Mesendoderm (in vitro differentiated cells): ENCODE results near the gene B4GALT6.
A peak's percentile ranks its signal among the peaks of the same experiment; 100 is the strongest.

Source experiments
- DNase-seq: peaks from one replicate; pipeline ENCODE4 v3.0.0; 2013
- H2AK5ac ChIP-seq: 2 replicates; pipeline ENCODE4 v1.6.1; 2013; ENCODE audit warnings: low read length, inconsistent platforms
- H2BK120ac ChIP-seq: 2 replicates; pipeline ENCODE4 v1.6.1; 2013; ENCODE audit warnings: low read depth, mild to moderate bottlenecking, low read length, moderate library complexity, mixed read lengths
- H2BK15ac ChIP-seq: replicated peaks from 2 replicates; pipeline ENCODE4 v1.6.1; 2013; ENCODE audit warnings: low read depth, mild to moderate bottlenecking, moderate library complexity
- H2BK5ac ChIP-seq: 2 replicates; pipeline ENCODE4 v1.6.1; 2013; ENCODE audit warnings: low read length, inconsistent platforms
- H3K18ac ChIP-seq: 2 replicates; pipeline ENCODE4 v1.6.1; 2013; ENCODE audit warnings: mild to moderate bottlenecking, low read length, mixed read lengths
- H3K23ac ChIP-seq: one replicate; pipeline ENCODE4 v1.6.1; 2013; ENCODE audit warnings: low read length
- H3K27ac ChIP-seq: 2 replicates; pipeline ENCODE4 v1.5.1; 2013; ENCODE audit warnings: low read depth, mild to moderate bottlenecking, inconsistent platforms, low read length, moderate library complexity
- H3K27me3 ChIP-seq: 2 replicates; pipeline ENCODE4 v1.6.1; 2013; ENCODE audit warnings: low read length, control low read depth, mild to moderate bottlenecking, inconsistent platforms; ENCODE audit not compliant: insufficient read depth, poor library complexity
- H3K36me3 ChIP-seq: 2 replicates; pipeline ENCODE4 v1.6.1; 2013; ENCODE audit warnings: low read length, inconsistent platforms; ENCODE audit not compliant: control insufficient read depth, insufficient read depth
- H3K4ac ChIP-seq: one replicate; pipeline ENCODE4 v1.6.1; 2013; ENCODE audit warnings: low read depth, mild to moderate bottlenecking, low read length, moderate library complexity
- H3K4me1 ChIP-seq: 2 replicates; pipeline ENCODE4 v1.6.1; 2013; ENCODE audit warnings: low read depth, low read length, inconsistent platforms; ENCODE audit not compliant: control insufficient read depth
- H3K4me2 ChIP-seq: 2 replicates; pipeline ENCODE4 v1.6.1; 2013; ENCODE audit warnings: low read length
- H3K4me3 ChIP-seq: 2 replicates; pipeline ENCODE4 v1.5.1; 2013; ENCODE audit warnings: mild to moderate bottlenecking, low read length
- H3K56ac ChIP-seq: one replicate; pipeline ENCODE4 v1.6.1; 2013; ENCODE audit warnings: low read length
- H3K79me1 ChIP-seq: 2 replicates; pipeline ENCODE4 v1.6.1; 2013; ENCODE audit warnings: low read length, inconsistent platforms
- H3K79me2 ChIP-seq: 2 replicates; pipeline ENCODE4 v1.6.1; 2013; ENCODE audit warnings: mild to moderate bottlenecking, low read length; ENCODE audit not compliant: control insufficient read depth, insufficient read depth
- H3K9ac ChIP-seq: 2 replicates; pipeline ENCODE4 v1.6.1; 2013; ENCODE audit warnings: low read length, inconsistent platforms
- H4K5ac ChIP-seq: one replicate; pipeline ENCODE4 v1.6.1; 2013; ENCODE audit warnings: low read length
- H4K8ac ChIP-seq: one replicate; pipeline ENCODE4 v1.6.1; 2013; ENCODE audit warnings: low read depth, mild to moderate bottlenecking, control low read depth, low read length, moderate library complexity
- whole genome bisulfite sequencing: extraction: QIAGEN DNeasy Blood & Tissue Kit; methylation state at CpG from one replicate; pipeline ENCODE4 v1.1.7; 2013; ENCODE audit warnings: low lambda C conversion rate, missing lambda C conversion rate; ENCODE audit not compliant: insufficient coverage; ENCODE audit errors: extremely low coverage; 5-methylcytosine and 5-hydroxymethylcytosine counted together

B4GALT6 gene

DNA sequence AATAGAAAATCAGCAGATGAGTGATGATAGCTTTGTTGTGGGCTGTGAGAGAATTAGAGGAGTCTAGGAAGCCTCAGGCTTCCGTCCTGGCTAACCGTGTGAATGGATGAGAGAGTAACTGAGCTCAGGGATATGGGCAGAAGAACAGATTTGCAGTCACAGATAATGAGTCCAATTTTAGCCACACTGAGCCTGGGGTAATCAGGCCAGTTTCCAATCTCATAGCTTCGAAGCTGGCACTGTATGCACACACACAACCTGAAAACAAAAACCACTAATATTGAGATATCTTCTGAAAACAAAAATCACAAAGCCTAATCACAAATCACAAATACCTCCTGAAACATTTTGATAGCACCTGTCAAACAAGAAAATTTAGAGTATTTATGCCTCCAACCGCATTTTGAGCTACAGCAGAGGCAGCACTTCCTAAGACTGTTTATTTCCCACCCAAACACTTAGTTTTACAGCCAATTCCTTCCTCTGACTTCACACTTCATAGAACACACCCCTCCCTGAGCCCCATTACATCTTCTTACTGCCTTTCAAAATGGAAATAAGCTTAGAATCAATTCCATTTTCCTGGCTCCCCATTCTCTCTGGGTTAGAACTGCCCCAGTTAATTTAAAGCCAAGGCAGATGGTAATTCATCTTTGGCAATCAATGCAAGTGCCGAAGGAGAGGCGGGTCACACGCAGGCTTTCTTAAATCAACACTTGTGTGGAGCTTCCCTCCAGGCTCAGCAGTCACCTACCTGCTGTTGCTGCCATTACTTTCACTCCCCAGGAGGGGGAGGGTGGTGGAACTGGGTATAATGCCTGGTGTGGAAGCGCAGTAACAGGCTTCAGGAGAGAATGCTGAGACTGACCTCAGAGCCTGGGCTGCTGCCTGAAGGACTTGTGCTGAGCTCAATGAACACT is 73.8 kb downstream of the B4GALT6 start:
- peak; percentile 93 for DNase-seq
- Histone ChIP-seq H3K4ac (no peak overlapping the region), H3K79me2 (no peaks in the 10 kb centered on the region), H3K9ac (no peak overlapping the region), H3K27me3 (no peaks in the 10 kb centered on the region), H3K4me1 (peaks cover 10% of the 10 kb centered on the region), H3K4me2 (no peak overlapping the region), H3K56ac (no peak overlapping the region), H2AK5ac (no peak overlapping the region), H2BK120ac (no peak overlapping the region), H3K4me3 (no peak overlapping the region), H2BK5ac (no peak overlapping the region), H3K79me1 (no peaks in the 10 kb centered on the region), H3K18ac (no peak overlapping the region), H2BK15ac (no peak overlapping the region), H3K23ac (no peak overlapping the region), H3K36me3 (no peaks in the 10 kb centered on the region), H4K5ac (no peak overlapping the region), H3K27ac (no peak overlapping the region), H4K8ac (no peak overlapping the region)
- no CpG with 5 or more reads among the region's 8 CpGs for WGBS

DNA sequence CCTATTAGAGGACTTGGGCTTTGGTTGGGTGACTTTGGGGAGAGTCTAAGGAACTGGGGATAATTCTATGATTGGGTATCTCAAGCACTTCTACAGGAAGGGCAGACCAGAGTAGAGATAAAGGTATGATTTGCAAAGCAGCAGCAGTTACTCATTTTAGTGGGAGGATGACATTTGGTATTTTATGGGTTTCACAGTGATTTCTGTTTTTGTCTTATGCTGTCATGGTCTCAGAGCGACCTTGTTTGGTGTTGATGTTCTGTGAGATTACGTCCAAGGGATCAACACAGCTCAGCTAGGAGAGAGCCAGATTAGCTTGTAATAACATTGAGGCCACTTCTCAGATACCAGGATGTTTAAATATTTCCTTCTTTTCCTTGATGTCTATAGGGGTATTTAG is 74.5 kb downstream of the B4GALT6 start:
- no peaks in the 10 kb centered on the region for H3K79me2 ChIP-seq
- H2BK5ac ChIP-seq, result no peak overlapping the region
- no peak overlapping the region for H2BK15ac ChIP-seq
- no peak overlapping the region for H3K4ac ChIP-seq
- no peaks in the 10 kb centered on the region for H3K36me3 ChIP-seq
- no peaks in the 10 kb centered on the region for H3K27me3 ChIP-seq
- H3K4me3 ChIP-seq, result no peak overlapping the region
- no peaks in the 10 kb centered on the region for H3K79me1 ChIP-seq
- no peak for DNase-seq
- H3K27ac ChIP-seq, result no peak overlapping the region
- H3K56ac ChIP-seq, result no peak overlapping the region
- H3K9ac ChIP-seq, result no peak overlapping the region
- peaks cover 10% of the 10 kb centered on the region for H3K4me1 ChIP-seq
- H3K23ac ChIP-seq, result no peak overlapping the region
- no peak overlapping the region for H3K4me2 ChIP-seq
- whole genome bisulfite sequencing, result no CpG with 5 or more reads among the region's 2 CpGs
- no peak overlapping the region for H4K5ac ChIP-seq
- no peak overlapping the region for H4K8ac ChIP-seq
- H3K18ac ChIP-seq, result no peak overlapping the region
- H2BK120ac ChIP-seq, result no peak overlapping the region
- H2AK5ac ChIP-seq, result no peak overlapping the region

- H3K56ac ChIP-seq, result no peak overlapping the region
- H2AK5ac ChIP-seq, result no peak overlapping the region
- no peaks in the 10 kb centered on the region for H3K27me3 ChIP-seq
- H3K18ac ChIP-seq, result no peak overlapping the region
- H3K79me1 ChIP-seq, result no peaks in the 10 kb centered on the region
- no peak overlapping the region for H3K4me3 ChIP-seq
- H3K4me1 ChIP-seq, result peaks cover 10% of the 10 kb centered on the region
- H3K4me2 ChIP-seq, result no peak overlapping the region
- no peaks in the 10 kb centered on the region for H3K36me3 ChIP-seq
- H3K9ac ChIP-seq, result no peak overlapping the region
- no peak overlapping the region for H3K23ac ChIP-seq
- H3K27ac ChIP-seq, result no peak overlapping the region
- H3K79me2 ChIP-seq, result no peaks in the 10 kb centered on the region
- no CpG with 5 or more reads among the region's 5 CpGs for WGBS
- H2BK5ac ChIP-seq, result no peak overlapping the region
- no peak overlapping the region for H4K8ac ChIP-seq
- no peak for DNase-seq
- H4K5ac ChIP-seq, result no peak overlapping the region
- no peak overlapping the region for H2BK120ac ChIP-seq
- H2BK15ac ChIP-seq, result no peak overlapping the region
- no peak overlapping the region for H3K4ac ChIP-seq
Observed at GRCh38 chr18:31607384-31607783, 77.0 kb downstream of the B4GALT6 start.

GRCh38 chr18:31606265-31606664 is 78.1 kb downstream of the B4GALT6 start:
- DNase-seq, result no peak
- Histone ChIP-seq H4K5ac (no peak overlapping the region), H3K27ac (no peak overlapping the region), H2BK5ac (no peak overlapping the region), H3K27me3 (no peaks in the 10 kb centered on the region), H2BK15ac (no peak overlapping the region), H3K9ac (no peak overlapping the region), H3K4ac (no peak overlapping the region), H3K56ac (no peak overlapping the region), H2AK5ac (no peak overlapping the region), H4K8ac (no peak overlapping the region), H3K79me2 (no peaks in the 10 kb centered on the region), H3K36me3 (no peaks in the 10 kb centered on the region), H3K18ac (no peak overlapping the region), H2BK120ac (no peak overlapping the region), H3K79me1 (no peaks in the 10 kb centered on the region), H3K4me3 (no peak overlapping the region), H3K23ac (no peak overlapping the region), H3K4me2 (no peak overlapping the region), H3K4me1 (peaks cover 6% of the 10 kb centered on the region)
- no CpG with 5 or more reads among the region's 2 CpGs for WGBS

GRCh38 chr18:31603315-31603714 is 81.1 kb downstream of the B4GALT6 start:
- Histone ChIP-seq H2BK120ac (no peak overlapping the region), H3K27me3 (no peaks in the 10 kb centered on the region), H2BK5ac (no peak overlapping the region), H4K8ac (no peak overlapping the region), H2AK5ac (no peak overlapping the region), H3K4me2 (no peak overlapping the region), H3K36me3 (no peaks in the 10 kb centered on the region), H4K5ac (no peak overlapping the region), H3K4me3 (no peak overlapping the region), H3K56ac (no peak overlapping the region), H3K79me2 (no peaks in the 10 kb centered on the region), H3K27ac (no peak overlapping the region), H2BK15ac (no peak overlapping the region), H3K18ac (no peak overlapping the region), H3K79me1 (no peaks in the 10 kb centered on the region), H3K23ac (no peak overlapping the region), H3K4ac (no peak overlapping the region), H3K4me1 (no peaks in the 10 kb centered on the region), H3K9ac (no peak overlapping the region)
- DNase-seq, result no peak
